Measurements from ENCODE around the gene ZNF418. TPM values are rescaled to one million over a fixed set of nuclear protein-coding genes. Genes with fewer than 3 reads are reported as not detected.
A peak's percentile ranks its signal among the peaks of the same experiment; 100 is the strongest.
"Not testable (repeated sequence)": the region's sequence is repeated elsewhere in the genome, so short reads cannot be mapped to it uniquely, and the experiment has no call there.

Gene ZNF418
- total RNA-seq, 2 experiments from 2014 or later = 2.3 TPM

DNA sequence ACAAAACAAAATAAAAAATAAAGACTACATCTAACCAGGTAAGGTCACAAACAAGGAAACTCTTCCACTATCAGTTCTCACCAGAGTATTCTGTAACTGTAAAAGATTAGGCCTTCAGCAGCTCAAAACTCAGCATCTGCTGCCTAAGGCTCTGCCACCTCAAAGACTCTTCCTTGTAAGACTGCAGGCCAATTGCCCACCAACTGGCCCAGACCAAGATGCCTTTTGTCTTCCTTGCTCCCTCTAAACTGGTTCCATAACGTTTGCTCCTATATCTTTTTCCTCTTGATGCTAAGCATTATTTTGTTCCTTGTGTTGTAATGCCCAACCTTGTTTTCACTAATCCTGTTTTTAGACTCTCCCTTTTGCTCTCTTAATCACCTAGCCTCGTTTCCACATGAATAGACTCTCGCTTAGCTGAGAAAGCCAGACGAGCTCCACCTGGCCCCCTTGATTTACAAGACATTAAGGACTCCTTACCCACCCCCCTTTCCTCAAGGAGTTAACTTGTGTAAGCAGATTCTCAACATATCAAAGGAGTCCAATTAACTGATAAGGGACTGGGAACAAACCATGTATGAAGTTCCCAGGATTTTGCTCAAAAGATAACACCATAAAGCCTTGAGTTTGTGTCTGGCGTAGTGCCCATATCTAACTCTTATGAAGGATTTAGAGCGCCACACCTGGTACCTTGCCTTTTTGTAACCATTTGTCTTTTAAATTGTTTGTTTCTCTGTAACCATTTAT lies 47.8 kb downstream of the ZNF418 start:
- Mint-ChIP-seq H3K9me3 (peaks cover 52% of the 10 kb centered on the region), H3K4me3 (peak overlapping the region; percentile 86), H3K36me3 (peaks cover 68% of the 10 kb centered on the region), H3K27ac (no peak overlapping the region), H3K4me1 (ENCODE audit: low read depth) (peaks cover 19% of the 10 kb centered on the region), H3K27me3 (no peaks in the 10 kb centered on the region)
- ChIA-PET POLR2A (no interaction called here), CTCF (interaction anchor here (0.6 to 1.3 kb wide), 2 partner anchors 263 to 1539 kb away, joined by 3 read pairs; partner anchors contain the start of gene ZNF329)
- no peak for DNase-seq
- intact Hi-C loops (cut with micrococcal nuclease) = loop anchor here (10.0 kb wide), 1 partner anchor 267 kb away; the partner anchor contains the start of gene ZNF329

GRCh38 chr19:57886046-57886445 lies 49.2 kb downstream of the ZNF418 start:
- intact Hi-C loops (cut with micrococcal nuclease) = loop anchor here (10.0 kb wide), 1 partner anchor 269 kb away; the partner anchor contains the start of gene ZNF329
- Mint-ChIP-seq H3K9me3 (peaks cover 47% of the 10 kb centered on the region), H3K4me1 (ENCODE audit: low read depth) (peaks cover 19% of the 10 kb centered on the region), H3K36me3 (peaks cover 64% of the 10 kb centered on the region), H3K4me3 (no peak overlapping the region), H3K27me3 (no peaks in the 10 kb centered on the region), H3K27ac (no peak overlapping the region)
- POLR2A ChIA-PET = no interaction called here
- CTCF ChIA-PET = interaction anchor here (1.3 kb wide), 1 partner anchor 265 kb away, joined by 3 read pairs; the partner anchor contains the start of gene ZNF329
- DNase-seq = no peak

DNA sequence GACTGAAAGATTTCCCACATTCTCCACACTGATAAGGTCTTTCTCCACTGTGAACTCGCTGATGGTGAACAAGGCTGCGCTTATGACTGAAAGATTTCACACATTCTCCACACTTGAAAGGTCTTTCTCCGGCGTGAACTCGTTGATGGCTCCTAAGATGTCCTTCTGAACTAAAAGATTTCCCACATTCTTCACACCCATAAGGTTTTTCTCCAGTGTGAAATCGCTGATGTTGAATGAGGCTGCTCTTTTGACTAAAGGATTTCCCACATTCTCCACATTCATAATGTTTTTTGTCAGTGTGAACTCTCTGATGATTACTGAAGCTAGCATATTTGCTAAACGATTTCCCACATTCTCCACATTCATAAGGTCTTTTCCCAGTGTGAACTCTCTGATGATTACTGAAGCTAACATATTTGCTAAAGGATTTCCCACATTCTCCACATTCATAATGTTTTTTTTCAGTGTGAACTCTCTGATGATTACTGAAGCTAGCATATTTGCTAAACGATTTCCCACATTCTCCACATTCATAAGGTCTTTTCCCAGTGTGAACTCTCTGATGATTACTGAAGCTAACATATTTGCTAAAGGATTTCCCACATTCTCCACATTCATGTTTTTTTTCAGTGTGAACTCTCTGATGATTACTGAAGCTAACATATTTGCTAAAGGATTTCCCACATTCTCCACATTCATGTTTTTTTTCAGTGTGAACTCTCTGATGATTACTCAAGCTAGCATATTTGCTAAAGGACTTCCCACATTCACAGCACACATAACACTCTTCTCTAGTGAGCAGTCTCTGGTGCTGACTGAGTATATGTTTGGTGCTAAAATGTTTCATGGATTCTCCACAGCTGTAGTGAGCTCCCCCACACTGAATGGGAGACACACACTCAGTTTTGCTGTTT lies 61.1 kb downstream of the ZNF418 start:
- CTCF ChIA-PET; H3K4me1 Mint-ChIP-seq (ENCODE audit: low read depth); H3K4me3 Mint-ChIP-seq; H3K27ac Mint-ChIP-seq; POLR2A ChIA-PET; H3K27me3 Mint-ChIP-seq; DNase-seq; intact Hi-C loops (cut with micrococcal nuclease): not testable (repeated sequence)
- peaks cover 80% of the 10 kb centered on the region for H3K36me3 Mint-ChIP-seq
- peaks cover 74% of the 10 kb centered on the region for H3K9me3 Mint-ChIP-seq

DNA sequence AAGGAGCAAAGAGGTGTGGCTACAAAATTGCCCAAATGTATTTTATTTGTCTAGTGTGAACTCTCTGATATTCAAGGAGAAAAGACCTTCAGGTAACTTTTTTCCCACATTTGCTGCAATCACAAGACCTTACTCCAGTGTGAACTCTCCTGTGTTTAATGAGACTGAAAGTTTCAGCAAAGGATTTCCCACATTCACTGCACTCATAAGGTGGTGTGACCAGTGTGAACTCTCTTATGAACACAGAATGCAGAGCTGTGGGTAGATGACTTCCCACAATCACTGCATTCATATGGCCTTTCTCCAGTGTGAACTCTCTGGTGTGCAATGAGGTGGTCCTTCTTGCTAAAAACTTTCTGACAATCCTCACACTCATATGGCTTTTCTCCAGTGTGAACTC lies 62.8 kb downstream of the ZNF418 start:
- Mint-ChIP-seq H3K36me3 (peaks cover 81% of the 10 kb centered on the region), H3K27me3 (no peaks in the 10 kb centered on the region), H3K4me3 (no peak overlapping the region), H3K27ac (no peak overlapping the region), H3K4me1 (ENCODE audit: low read depth) (no peaks in the 10 kb centered on the region), H3K9me3 (peaks cover 76% of the 10 kb centered on the region)
- ChIA-PET POLR2A (no interaction called here), CTCF (no interaction called here)
- DNase-seq = no peak
- intact Hi-C loops (cut with micrococcal nuclease) = no loop called here

Other genes with a start within 250 kb of the ZNF418 start
- gene ZNF154, start 226.2 kb downstream of the ZNF418 start, total RNA-seq = under 1 TPM; 0.48 to 0.61 TPM
- gene ZNF671, start 207.8 kb downstream of the ZNF418 start, total RNA-seq = 1 to 10 TPM; 5.4 to 6.3 TPM
- 1 to 10 TPM; 7.8 to 8.3 TPM for gene ZNF776, start 188.6 kb downstream of the ZNF418 start, total RNA-seq
- gene ZNF586, start 165.7 kb downstream of the ZNF418 start, total RNA-seq = 10 to 100 TPM; 11.5 to 11.7 TPM
- 1 to 10 TPM; 4.8 to 6.1 TPM for gene ZNF552, start 120.5 kb downstream of the ZNF418 start, total RNA-seq
- 10 to 100 TPM; 14.2 to 15.2 TPM for gene ZNF587B, start 105.1 kb downstream of the ZNF418 start, total RNA-seq
- gene ZNF587, start 85.5 kb downstream of the ZNF418 start, total RNA-seq = 10 to 100 TPM; 20.9 to 23.9 TPM
- gene ZNF814, start 46.4 kb downstream of the ZNF418 start, total RNA-seq = 10 to 100 TPM; 10.4 to 12.4 TPM
- 10 to 100 TPM; 10.6 to 11.1 TPM for gene ZNF417, start 18.8 kb downstream of the ZNF418 start, total RNA-seq
- gene ZNF256, start 12.3 kb upstream of the ZNF418 start, total RNA-seq = 1 to 10 TPM; 3.9 TPM
- not detected for gene C19orf18, start 39.1 kb upstream of the ZNF418 start, total RNA-seq
- gene ZNF606, start 67.4 kb upstream of the ZNF418 start, total RNA-seq = 1 to 10 TPM; 5.1 to 5.8 TPM
- gene ZSCAN1, start 98.6 kb upstream of the ZNF418 start, total RNA-seq = not detected
- under 1 TPM in 1 of 2 experiments, not detected in 1; 0.12 TPM for gene ZNF135, start 123.9 kb upstream of the ZNF418 start, total RNA-seq
- gene ZSCAN18, start 162.8 kb upstream of the ZNF418 start, total RNA-seq = 10 to 100 TPM; 13.8 to 15.7 TPM
- 1 to 10 TPM; 4.2 to 4.4 TPM for gene ZNF329, start 215.4 kb upstream of the ZNF418 start, total RNA-seq
- gene ZNF274, start 247.7 kb upstream of the ZNF418 start, total RNA-seq = 10 to 100 TPM; 19.1 to 19.6 TPM

Measured in activated CD4-positive, alpha-beta memory T cell treated with anti-CD3 and anti-CD28 coated beads for 36 hours (primary cell).